DND-41 (cell line): Measurements from ENCODE around the gene ST8SIA2.

Experiments
- ATAC-seq: fragments of 200-7000 bp; cut with Tn5 transposase; 3 replicates; pipeline ENCODE4 v1.9.1; 2021; ENCODE audit warnings: low read depth; ENCODE audit not compliant: insufficient read depth
- DNase-seq: peaks from one replicate; pipeline ENCODE4 v3.0.0-alpha.2; 2020
- H2AFZ ChIP-seq: 2 replicates; pipeline ENCODE4 v1.6.0; 2012; ENCODE audit warnings: low read depth, low read length
- H3K27ac ChIP-seq: 2 replicates; pipeline ENCODE4 v1.5.1; 2012; ENCODE audit warnings: low read length, inconsistent platforms
- H3K27me3 ChIP-seq: fragments of 200-600 bp; sonication (generic); 2 replicates; pipeline ENCODE4 v1.6.0; 2012; ENCODE audit warnings: low read length, mild to moderate bottlenecking, inconsistent platforms; ENCODE audit not compliant: insufficient read depth, poor library complexity
- H3K36me3 ChIP-seq: 2 replicates; pipeline ENCODE4 v1.5.1; 2012; ENCODE audit warnings: low read length, inconsistent platforms; ENCODE audit not compliant: insufficient read depth
- H3K4me1 ChIP-seq: 2 replicates; pipeline ENCODE4 v1.5.1; 2012; ENCODE audit warnings: mild to moderate bottlenecking, low read length; ENCODE audit not compliant: insufficient read depth
- H3K4me2 ChIP-seq: 2 replicates; pipeline ENCODE4 v1.6.0; 2012; ENCODE audit warnings: mild to moderate bottlenecking, moderate library complexity, low read length, inconsistent platforms; ENCODE audit not compliant: insufficient read depth
- H3K4me3 ChIP-seq, 2 experiments: fragments of 200-600 bp in 1 of 2; shearing (Covaris generic) in 1 of 2; 2 replicates each; pipeline ENCODE4 v1.5.1; 2012 to 2016; ENCODE audit warnings: inconsistent platforms in 2 of 2, low read length in 2 of 2, mild to moderate bottlenecking in 2 of 2, low read depth in 1 of 2, moderate library complexity in 1 of 2
- H3K79me2 ChIP-seq: 2 replicates; pipeline ENCODE4 v1.6.0; 2012; ENCODE audit warnings: low read length, inconsistent platforms; ENCODE audit not compliant: insufficient read depth
- H3K9ac ChIP-seq: 2 replicates; pipeline ENCODE4 v1.6.0; 2012; ENCODE audit warnings: low read depth, mild to moderate bottlenecking, inconsistent platforms, low read length, moderate library complexity
- H3K9me3 ChIP-seq: 2 replicates; pipeline ENCODE4 v1.5.1; 2012; ENCODE audit warnings: low read length, moderate library complexity, mild to moderate bottlenecking, inconsistent platforms; ENCODE audit not compliant: insufficient read depth, severe bottlenecking
- H4K20me1 ChIP-seq: 2 replicates; pipeline ENCODE4 v1.6.0; 2012; ENCODE audit warnings: low read length; ENCODE audit not compliant: insufficient read depth
- EZH2 ChIP-seq: IDR thresholded peaks from 3 replicates; pipeline ENCODE4 v1.6.1; 2012; ENCODE audit warnings: borderline replicate concordance, low read depth, mild to moderate bottlenecking, moderate library complexity, low read length, inconsistent platforms; ENCODE audit not compliant: severe bottlenecking
- TF ChIP-seq, protein P1 (sequence below): IDR thresholded peaks from 2 replicates; pipeline ENCODE4 v1.5.1; 2012; ENCODE audit warnings: borderline replicate concordance, low read length, moderate library complexity, mild to moderate bottlenecking; ENCODE audit not compliant: poor library complexity, severe bottlenecking; ENCODE audit errors: extremely low read depth

The ST8SIA2 gene

DNA sequence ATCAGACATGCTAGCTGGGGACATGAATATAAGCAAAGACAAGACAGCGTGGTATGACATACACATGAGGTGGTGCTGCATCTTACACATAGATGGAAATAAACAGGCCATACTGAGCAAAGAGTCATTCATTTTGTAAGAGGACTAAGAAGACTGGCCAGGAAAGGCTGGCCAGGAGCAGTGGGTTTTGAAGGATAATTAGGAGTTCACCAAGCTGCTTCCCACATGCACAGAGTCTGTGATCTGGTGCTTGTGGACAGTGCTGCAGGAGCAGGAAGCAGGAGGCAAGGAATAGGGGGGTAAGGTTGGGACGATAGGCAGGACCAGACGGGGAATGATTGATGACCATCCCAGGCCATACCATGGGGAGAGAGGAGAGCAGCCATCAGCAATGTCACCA, 41.5 kb downstream of the ST8SIA2 start:
- TF ChIP-seq, protein P1, sequence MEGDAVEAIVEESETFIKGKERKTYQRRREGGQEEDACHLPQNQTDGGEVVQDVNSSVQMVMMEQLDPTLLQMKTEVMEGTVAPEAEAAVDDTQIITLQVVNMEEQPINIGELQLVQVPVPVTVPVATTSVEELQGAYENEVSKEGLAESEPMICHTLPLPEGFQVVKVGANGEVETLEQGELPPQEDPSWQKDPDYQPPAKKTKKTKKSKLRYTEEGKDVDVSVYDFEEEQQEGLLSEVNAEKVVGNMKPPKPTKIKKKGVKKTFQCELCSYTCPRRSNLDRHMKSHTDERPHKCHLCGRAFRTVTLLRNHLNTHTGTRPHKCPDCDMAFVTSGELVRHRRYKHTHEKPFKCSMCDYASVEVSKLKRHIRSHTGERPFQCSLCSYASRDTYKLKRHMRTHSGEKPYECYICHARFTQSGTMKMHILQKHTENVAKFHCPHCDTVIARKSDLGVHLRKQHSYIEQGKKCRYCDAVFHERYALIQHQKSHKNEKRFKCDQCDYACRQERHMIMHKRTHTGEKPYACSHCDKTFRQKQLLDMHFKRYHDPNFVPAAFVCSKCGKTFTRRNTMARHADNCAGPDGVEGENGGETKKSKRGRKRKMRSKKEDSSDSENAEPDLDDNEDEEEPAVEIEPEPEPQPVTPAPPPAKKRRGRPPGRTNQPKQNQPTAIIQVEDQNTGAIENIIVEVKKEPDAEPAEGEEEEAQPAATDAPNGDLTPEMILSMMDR, result no peak
- TF ChIP-seq EZH2, result no peak
- no peaks in the 10 kb centered on the region for H3K36me3 ChIP-seq
- H4K20me1 ChIP-seq, result no peaks in the 10 kb centered on the region
- H2AFZ ChIP-seq, result no peak overlapping the region
- H3K27me3 ChIP-seq, result peaks cover 47% of the 10 kb centered on the region
- DNase-seq (no peak), ATAC-seq (no peak)
- no peak overlapping the region for H3K27ac ChIP-seq
- no peaks in the 10 kb centered on the region for H3K9me3 ChIP-seq
- no peak overlapping the region for H3K4me3 ChIP-seq
- H3K4me1 ChIP-seq, result no peaks in the 10 kb centered on the region
- H3K9ac ChIP-seq, result no peak overlapping the region
- no peak overlapping the region for H3K4me2 ChIP-seq
- no peaks in the 10 kb centered on the region for H3K79me2 ChIP-seq

DNA sequence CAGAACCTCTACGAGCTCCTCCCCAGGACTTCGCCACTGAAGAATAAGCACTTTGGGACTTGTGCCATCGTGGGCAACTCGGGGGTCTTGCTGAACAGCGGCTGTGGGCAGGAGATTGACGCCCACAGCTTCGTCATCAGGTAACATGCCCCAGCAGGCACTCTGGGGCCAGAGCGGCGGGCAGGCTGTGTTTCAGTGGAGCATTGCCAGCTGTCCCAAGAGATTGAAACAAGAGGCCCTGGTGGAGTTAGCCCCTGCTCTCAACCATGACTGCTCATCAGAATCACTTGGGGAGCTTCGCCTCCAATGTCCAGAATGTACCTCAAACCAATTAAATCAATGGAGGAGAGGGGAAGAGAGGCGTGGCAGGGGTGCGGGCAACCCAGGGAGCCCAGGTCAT, 44.8 kb downstream of the ST8SIA2 start:
- Histone ChIP-seq H3K4me2 (no peak overlapping the region), H3K27ac (no peak overlapping the region), H3K9me3 (no peaks in the 10 kb centered on the region), H3K27me3 (peaks cover 33% of the 10 kb centered on the region), H3K36me3 (no peaks in the 10 kb centered on the region), H4K20me1 (no peaks in the 10 kb centered on the region), H3K4me3 (no peak overlapping the region), H2AFZ (no peak overlapping the region), H3K79me2 (no peaks in the 10 kb centered on the region), H3K9ac (no peak overlapping the region), H3K4me1 (no peaks in the 10 kb centered on the region)
- DNase-seq (no peak), ATAC-seq (no peak)
- TF ChIP-seq, protein P1, result no peak
- no peak for TF ChIP-seq EZH2

DNA sequence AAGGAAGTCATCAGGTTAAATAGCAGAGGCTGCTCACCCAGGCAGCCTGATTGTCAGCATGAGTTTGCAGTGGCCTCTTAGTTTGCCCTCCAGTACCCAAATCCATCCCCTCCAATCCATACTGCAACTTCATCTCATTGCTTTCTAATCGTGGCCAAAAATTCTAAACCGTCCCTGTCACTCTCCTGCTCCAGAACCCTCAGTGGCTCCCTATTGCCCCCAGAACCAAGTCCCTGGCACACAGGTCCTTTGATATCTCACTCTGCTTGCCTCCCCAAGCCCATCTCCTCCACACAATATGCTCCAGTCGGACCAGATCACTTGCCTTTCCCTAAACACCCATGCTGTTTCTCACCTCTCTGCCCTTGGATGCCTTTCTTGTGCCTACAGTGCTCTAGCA, 49.7 kb downstream of the ST8SIA2 start:
- TF ChIP-seq, protein P1, result no peak
- no peak for TF ChIP-seq EZH2
- H3K79me2 ChIP-seq, result no peaks in the 10 kb centered on the region
- ATAC-seq, result no peak

DNA sequence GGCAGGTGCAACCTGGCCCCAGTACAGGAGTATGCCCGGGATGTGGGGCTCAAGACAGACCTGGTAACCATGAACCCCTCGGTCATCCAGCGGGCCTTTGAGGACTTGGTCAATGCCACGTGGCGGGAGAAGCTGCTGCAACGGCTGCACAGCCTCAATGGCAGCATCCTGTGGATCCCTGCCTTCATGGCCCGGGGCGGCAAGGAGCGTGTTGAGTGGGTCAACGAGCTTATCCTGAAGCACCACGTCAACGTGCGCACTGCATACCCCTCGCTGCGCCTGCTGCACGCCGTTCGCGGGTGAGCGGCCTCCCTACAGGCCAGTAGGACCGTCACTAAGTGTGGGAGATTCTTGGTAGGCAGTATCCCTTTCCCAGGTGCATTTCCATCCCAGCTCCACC, 51.0 kb downstream of the ST8SIA2 start:
- no peak for ATAC-seq
- Histone ChIP-seq H3K9ac (no peak overlapping the region), H4K20me1 (no peaks in the 10 kb centered on the region), H3K27me3 (peaks cover under 1% of the 10 kb centered on the region), H3K79me2 (no peaks in the 10 kb centered on the region), H2AFZ (no peak overlapping the region), H3K9me3 (no peaks in the 10 kb centered on the region), H3K27ac (no peak overlapping the region), H3K36me3 (no peaks in the 10 kb centered on the region), H3K4me3 (no peak overlapping the region), H3K4me1 (no peaks in the 10 kb centered on the region), H3K4me2 (no peak overlapping the region)
- TF ChIP-seq, protein P1, result no peak
- no peak for TF ChIP-seq EZH2
- no peak for DNase-seq

More for the DNA sequence above, 49.7 kb downstream of the ST8SIA2 start:
- Histone ChIP-seq H4K20me1 (no peaks in the 10 kb centered on the region), H3K27me3 (peaks cover 6% of the 10 kb centered on the region), H3K9ac (no peak overlapping the region), H3K9me3 (no peaks in the 10 kb centered on the region), H2AFZ (no peak overlapping the region), H3K4me2 (no peak overlapping the region), H3K27ac (no peak overlapping the region), H3K4me1 (no peaks in the 10 kb centered on the region), H3K36me3 (no peaks in the 10 kb centered on the region), H3K4me3 (no peak overlapping the region)
- DNase-seq, result no peak
